ENCODE results near the gene SOX11. TPM values are rescaled to one million over a fixed set of nuclear protein-coding genes. Genes with fewer than 3 reads are reported as not detected.

Gene SOX11
- total RNA-seq, 1 experiment from 2014 or later = not detected

DNA sequence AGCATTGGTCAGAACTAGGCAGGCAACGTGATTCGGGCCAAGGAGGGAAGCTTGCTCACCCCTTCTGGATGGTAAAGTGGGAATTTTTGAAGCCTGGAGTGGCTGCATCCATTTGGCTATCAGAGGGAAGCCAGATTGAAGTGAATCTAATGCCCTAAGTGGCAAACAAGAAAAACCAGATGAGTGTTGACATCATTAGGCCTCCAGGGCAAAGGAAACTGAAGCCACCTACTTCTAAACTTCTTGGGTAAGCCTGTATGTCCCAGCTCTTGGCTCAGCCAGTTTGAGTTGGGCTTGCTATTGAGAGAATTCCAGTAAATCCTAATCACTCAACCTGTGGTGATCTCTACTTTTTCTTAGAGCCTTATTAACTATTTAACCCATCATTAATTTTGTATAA is 20.9 kb downstream of the SOX11 start:
- intact Hi-C loops (cut with micrococcal nuclease) = no loop called here
- no peak overlapping the region for H3K4me3 Mint-ChIP-seq (ENCODE audit: unreplicated experiment)
- POLR2A ChIA-PET = no interaction called here
- peaks cover 7% of the 10 kb centered on the region for H3K9me3 Mint-ChIP-seq (ENCODE audit: unreplicated experiment)
- no peaks in the 10 kb centered on the region for H3K36me3 Mint-ChIP-seq (ENCODE audit: insufficient read depth, unreplicated experiment)
- no TSS peak for BruUV-seq (replicated peaks)
- no peak for DNase-seq (ENCODE audit: unreplicated experiment)
- H3K27me3 Mint-ChIP-seq (ENCODE audit: insufficient read depth, unreplicated experiment) = no peaks in the 10 kb centered on the region
- TF ChIP-seq, protein P1, sequence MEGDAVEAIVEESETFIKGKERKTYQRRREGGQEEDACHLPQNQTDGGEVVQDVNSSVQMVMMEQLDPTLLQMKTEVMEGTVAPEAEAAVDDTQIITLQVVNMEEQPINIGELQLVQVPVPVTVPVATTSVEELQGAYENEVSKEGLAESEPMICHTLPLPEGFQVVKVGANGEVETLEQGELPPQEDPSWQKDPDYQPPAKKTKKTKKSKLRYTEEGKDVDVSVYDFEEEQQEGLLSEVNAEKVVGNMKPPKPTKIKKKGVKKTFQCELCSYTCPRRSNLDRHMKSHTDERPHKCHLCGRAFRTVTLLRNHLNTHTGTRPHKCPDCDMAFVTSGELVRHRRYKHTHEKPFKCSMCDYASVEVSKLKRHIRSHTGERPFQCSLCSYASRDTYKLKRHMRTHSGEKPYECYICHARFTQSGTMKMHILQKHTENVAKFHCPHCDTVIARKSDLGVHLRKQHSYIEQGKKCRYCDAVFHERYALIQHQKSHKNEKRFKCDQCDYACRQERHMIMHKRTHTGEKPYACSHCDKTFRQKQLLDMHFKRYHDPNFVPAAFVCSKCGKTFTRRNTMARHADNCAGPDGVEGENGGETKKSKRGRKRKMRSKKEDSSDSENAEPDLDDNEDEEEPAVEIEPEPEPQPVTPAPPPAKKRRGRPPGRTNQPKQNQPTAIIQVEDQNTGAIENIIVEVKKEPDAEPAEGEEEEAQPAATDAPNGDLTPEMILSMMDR (IDR thresholded peaks at IDR 0.05; ENCODE audit: unreplicated experiment) = no peak
- H3K27ac Mint-ChIP-seq (ENCODE audit: low read depth, unreplicated experiment) = no peak overlapping the region
- CTCF ChIA-PET = interaction anchor here (0.5 kb wide), 1 partner anchor 598 kb away, joined by 3 read pairs; no protein-coding TSS in a partner anchor
- no peaks in the 10 kb centered on the region for H3K4me1 Mint-ChIP-seq (ENCODE audit: insufficient read depth, unreplicated experiment)

DNA sequence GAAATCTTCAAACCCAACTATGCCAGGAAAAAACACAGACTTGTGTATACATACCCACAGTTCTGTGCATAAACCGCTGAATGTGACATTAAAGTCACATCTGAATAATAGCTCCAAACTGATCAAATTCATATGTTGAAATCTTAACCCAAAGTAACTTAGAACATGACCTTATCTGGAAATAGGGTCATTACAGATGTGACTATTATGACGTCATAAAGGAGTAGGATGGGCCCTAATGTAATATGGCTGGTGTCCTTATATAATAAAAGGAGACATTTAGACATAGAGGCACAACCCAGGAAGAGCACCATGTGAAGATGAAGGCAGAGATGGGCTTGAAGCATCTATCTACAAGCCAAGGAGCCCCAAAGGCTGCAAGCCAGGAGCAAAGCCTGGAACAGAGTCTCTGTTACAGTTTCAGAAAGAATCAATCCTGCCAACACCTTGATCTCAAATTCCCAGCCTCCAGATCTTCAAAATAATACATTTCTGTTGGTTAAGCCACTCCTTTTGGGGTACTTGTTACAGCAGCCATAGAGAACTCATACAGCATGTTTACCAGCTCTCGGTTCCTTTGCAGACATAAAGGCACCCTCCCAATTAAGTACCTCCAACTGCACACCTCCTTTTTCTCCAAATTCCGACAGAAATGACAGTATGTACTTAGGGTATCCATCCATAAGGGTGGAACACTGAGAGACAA is 27.6 kb downstream of the SOX11 start:
- Mint-ChIP-seq H3K9me3 (ENCODE audit: unreplicated experiment) (no peaks in the 10 kb centered on the region), H3K27me3 (ENCODE audit: insufficient read depth, unreplicated experiment) (no peaks in the 10 kb centered on the region), H3K36me3 (ENCODE audit: insufficient read depth, unreplicated experiment) (no peaks in the 10 kb centered on the region), H3K27ac (ENCODE audit: low read depth, unreplicated experiment) (no peak overlapping the region), H3K4me3 (ENCODE audit: unreplicated experiment) (no peak overlapping the region), H3K4me1 (ENCODE audit: insufficient read depth, unreplicated experiment) (peaks cover 5% of the 10 kb centered on the region)
- intact Hi-C loops (cut with micrococcal nuclease) = no loop called here
- CTCF ChIA-PET = interaction anchor here (0.6 kb wide), 1 partner anchor 304 kb away, joined by 3 read pairs; no protein-coding TSS in a partner anchor
- no peak for DNase-seq (ENCODE audit: unreplicated experiment)
- POLR2A ChIA-PET = interaction anchor here (0.6 kb wide), 1 partner anchor 14 kb away, joined by 4 read pairs; no protein-coding TSS in a partner anchor
- BruUV-seq (replicated peaks) = no TSS peak
- TF ChIP-seq, protein P1 (IDR thresholded peaks at IDR 0.05; ENCODE audit: unreplicated experiment) = no peak

DNA sequence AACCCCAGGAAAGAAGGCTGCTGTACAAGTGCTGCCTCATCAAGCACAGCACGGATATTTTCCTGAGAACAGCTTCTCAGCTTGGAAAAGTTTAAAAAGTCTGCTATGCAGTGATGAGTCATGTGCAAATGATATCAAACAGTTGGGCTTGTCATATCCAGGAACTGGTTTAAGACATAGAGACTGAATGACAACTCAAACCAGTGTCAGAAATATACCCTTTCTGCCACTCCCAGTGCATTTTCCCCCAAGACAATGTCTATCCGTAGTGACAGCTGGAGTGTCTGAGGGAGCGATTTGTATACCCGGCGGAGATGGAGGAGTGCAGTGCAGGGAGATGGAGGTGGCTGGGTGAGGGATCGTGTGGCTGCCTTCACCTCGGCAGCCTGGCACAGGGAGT is 28.2 kb downstream of the SOX11 start:
- POLR2A ChIA-PET = interaction anchor here (0.6 kb wide), 1 partner anchor 102 kb away, joined by 3 read pairs; no protein-coding TSS in a partner anchor
- no peak overlapping the region for H3K4me3 Mint-ChIP-seq (ENCODE audit: unreplicated experiment)
- H3K27ac Mint-ChIP-seq (ENCODE audit: low read depth, unreplicated experiment) = no peak overlapping the region
- no peak for DNase-seq (ENCODE audit: unreplicated experiment)
- peaks cover 5% of the 10 kb centered on the region for H3K4me1 Mint-ChIP-seq (ENCODE audit: insufficient read depth, unreplicated experiment)
- no TSS peak for BruUV-seq (replicated peaks)
- no peaks in the 10 kb centered on the region for H3K9me3 Mint-ChIP-seq (ENCODE audit: unreplicated experiment)
- H3K27me3 Mint-ChIP-seq (ENCODE audit: insufficient read depth, unreplicated experiment) = no peaks in the 10 kb centered on the region
- TF ChIP-seq, protein P1 (IDR thresholded peaks at IDR 0.05; ENCODE audit: unreplicated experiment) = no peak
- CTCF ChIA-PET = interaction anchor here (0.7 kb wide), 1 partner anchor 623 kb away, joined by 3 read pairs; no protein-coding TSS in a partner anchor
- H3K36me3 Mint-ChIP-seq (ENCODE audit: insufficient read depth, unreplicated experiment) = no peaks in the 10 kb centered on the region
- intact Hi-C loops (cut with micrococcal nuclease) = no loop called here

DNA sequence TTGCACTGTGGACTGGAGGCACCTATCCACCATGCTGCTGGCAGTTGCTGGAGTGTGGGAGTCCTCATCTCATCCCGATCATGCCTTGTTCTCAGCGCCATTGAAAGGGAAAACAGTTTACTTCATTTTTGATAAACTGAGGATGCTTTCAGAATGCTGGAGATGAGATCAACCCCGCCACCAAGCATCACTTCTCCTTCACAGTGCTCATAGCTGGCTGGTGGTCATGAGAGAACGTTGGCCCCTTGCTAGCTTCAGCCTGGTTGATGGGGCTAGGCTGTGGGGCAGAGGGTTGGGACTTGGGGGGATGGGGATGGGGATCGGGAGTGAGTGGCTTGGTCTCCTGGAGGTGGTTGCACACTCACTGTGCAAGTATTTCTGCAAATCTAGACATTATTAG is 30.1 kb downstream of the SOX11 start:
- H3K4me1 Mint-ChIP-seq (ENCODE audit: insufficient read depth, unreplicated experiment) = peaks cover 5% of the 10 kb centered on the region
- no TSS peak for BruUV-seq (replicated peaks)
- H3K36me3 Mint-ChIP-seq (ENCODE audit: insufficient read depth, unreplicated experiment) = no peaks in the 10 kb centered on the region
- TF ChIP-seq, protein P1 (IDR thresholded peaks at IDR 0.05; ENCODE audit: unreplicated experiment) = no peak
- no peak for DNase-seq (ENCODE audit: unreplicated experiment)
- H3K4me3 Mint-ChIP-seq (ENCODE audit: unreplicated experiment) = no peak overlapping the region
- H3K27ac Mint-ChIP-seq (ENCODE audit: low read depth, unreplicated experiment) = no peak overlapping the region
- CTCF ChIA-PET = no interaction called here
- POLR2A ChIA-PET = no interaction called here
- intact Hi-C loops (cut with micrococcal nuclease) = no loop called here
- H3K9me3 Mint-ChIP-seq (ENCODE audit: unreplicated experiment) = no peaks in the 10 kb centered on the region
- no peaks in the 10 kb centered on the region for H3K27me3 Mint-ChIP-seq (ENCODE audit: insufficient read depth, unreplicated experiment)

Data from MCF 10A (cell line).